NCI-H82 treated with DMSO at 0.1 percent for 48 hours (cell line): Measurements from ENCODE around the gene LIMS1.
A peak's percentile ranks its signal among the peaks of the same experiment; 100 is the strongest.
"Not testable (repeated sequence)": the region's sequence is repeated elsewhere in the genome, so short reads cannot be mapped to it uniquely, and the experiment has no call there.

Experiments used
- DNase-seq: peaks from one replicate; lab custom pipeline; 2025; ENCODE audit not compliant: unreplicated experiment; lab: John Stamatoyannopoulos, UW

The LIMS1 gene

GRCh38 chr2:108716971-108717370 is 182.7 kb downstream of the LIMS1 start:
- not testable (repeated sequence) for DNase-seq

GRCh38 chr2:108719149-108720044 is 185.1 kb downstream of the LIMS1 start, which contains the start of gene RANBP2:
Gene RANBP2, plus strand, starts transcription at chr2:108719482. Its CDS starts 125 bp downstream, at chr2:108719607.
- peak; percentile 70 for DNase-seq

GRCh38 chr2:108726048-108726447 is 191.8 kb downstream of the LIMS1 start:
- DNase-seq, result peak; percentile 16

GRCh38 chr2:108734656-108735055 is 200.4 kb downstream of the LIMS1 start:
- DNase-seq, result not testable (repeated sequence)
